C4-2B (cell line): ENCODE results near the gene PTOV1.
A peak's percentile ranks its signal among the peaks of the same experiment; 100 is the strongest.

ENCODE experiments used
- H3K27ac ChIP-seq: fragments of 450-650 bp; 2 replicates; pipeline ENCODE4 v1.5.1; 2017
- ZFX ChIP-seq: fragments of 450-650 bp; IDR thresholded peaks from 2 replicates; pipeline ENCODE4 v1.6.1; 2017
- TF ChIP-seq, protein P1 (sequence below): fragments of 450-650 bp; conservative IDR thresholded peaks from 2 replicates; pipeline ENCODE4 v1.5.1; 2017; ENCODE audit warnings: mild to moderate bottlenecking

PTOV1 gene

DNA sequence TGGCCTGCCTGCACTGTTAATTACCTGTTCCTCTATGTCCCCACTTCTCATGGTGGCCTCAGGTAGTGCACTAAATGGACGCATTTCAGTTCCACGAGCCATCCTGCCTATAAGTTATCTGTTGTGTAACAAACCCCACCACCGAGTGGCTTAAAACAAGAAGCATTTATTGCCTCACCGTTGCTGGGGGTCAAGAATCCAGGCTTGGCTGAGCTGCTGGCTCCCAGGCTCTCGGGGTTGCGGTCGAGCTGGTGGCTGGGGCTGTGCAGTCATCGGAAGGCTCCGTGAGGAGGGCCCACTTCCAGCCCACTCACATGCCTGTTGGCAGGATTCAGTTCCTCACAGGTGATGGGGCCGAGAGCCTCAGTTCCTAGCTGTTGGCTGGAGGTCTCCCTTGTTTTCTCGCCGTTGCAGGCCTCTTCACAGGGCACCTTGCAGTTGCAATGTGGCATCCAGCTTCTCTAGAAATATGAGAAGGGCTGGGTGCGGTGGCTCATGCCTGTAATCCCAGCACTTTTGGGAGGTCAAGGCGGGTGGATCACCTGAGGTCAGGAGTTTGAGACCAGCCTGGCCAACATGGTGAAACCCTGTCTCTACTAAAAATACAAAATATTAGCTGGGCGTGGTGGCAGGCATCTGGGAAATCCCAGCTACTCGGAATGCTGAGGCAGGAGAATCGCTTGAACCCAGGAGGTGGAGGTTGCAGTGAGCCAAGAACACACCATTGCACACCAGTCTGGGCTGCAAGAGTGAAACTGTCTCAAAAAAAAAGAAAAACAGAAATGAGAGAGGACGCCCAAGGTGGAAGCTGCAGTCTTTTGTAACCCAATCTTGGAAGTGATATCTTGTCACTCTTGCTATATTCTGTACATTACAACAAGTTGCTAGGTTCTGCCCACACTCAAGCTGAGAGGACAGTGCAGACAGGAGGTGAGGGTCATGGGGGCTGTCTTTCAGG is 6.5 kb upstream of the PTOV1 start:
- no peak overlapping the region for H3K27ac ChIP-seq
- TF ChIP-seq, protein P1, sequence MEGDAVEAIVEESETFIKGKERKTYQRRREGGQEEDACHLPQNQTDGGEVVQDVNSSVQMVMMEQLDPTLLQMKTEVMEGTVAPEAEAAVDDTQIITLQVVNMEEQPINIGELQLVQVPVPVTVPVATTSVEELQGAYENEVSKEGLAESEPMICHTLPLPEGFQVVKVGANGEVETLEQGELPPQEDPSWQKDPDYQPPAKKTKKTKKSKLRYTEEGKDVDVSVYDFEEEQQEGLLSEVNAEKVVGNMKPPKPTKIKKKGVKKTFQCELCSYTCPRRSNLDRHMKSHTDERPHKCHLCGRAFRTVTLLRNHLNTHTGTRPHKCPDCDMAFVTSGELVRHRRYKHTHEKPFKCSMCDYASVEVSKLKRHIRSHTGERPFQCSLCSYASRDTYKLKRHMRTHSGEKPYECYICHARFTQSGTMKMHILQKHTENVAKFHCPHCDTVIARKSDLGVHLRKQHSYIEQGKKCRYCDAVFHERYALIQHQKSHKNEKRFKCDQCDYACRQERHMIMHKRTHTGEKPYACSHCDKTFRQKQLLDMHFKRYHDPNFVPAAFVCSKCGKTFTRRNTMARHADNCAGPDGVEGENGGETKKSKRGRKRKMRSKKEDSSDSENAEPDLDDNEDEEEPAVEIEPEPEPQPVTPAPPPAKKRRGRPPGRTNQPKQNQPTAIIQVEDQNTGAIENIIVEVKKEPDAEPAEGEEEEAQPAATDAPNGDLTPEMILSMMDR: no peak
- TF ChIP-seq ZFX: no peak

- TF ChIP-seq, protein P1: no peak
- no peak for TF ChIP-seq ZFX
- no peak overlapping the region for H3K27ac ChIP-seq
These were observed 5.5 kb upstream of the PTOV1 start for GRCh38 chr19:49845414-49845813.

DNA sequence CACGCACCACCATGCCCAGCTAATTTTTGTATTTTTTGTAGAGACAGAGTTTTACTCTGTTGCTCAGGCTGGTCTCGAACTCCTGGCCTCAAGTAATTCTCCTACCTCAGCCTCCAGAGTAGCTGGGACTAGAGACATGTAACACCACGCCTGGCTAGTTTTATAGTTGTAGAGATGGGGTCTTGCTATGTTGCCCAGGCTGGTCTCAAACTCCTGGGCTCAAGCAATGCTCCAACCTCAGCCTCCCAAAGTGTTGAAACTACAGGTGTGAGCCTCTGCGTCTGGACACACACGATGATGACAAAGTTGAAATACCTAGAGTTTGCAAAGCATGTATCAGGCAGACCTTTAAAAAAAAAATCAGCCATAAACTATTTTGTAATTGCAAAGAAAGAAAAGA is 4.6 kb upstream of the PTOV1 start:
- no peak overlapping the region for H3K27ac ChIP-seq

DNA sequence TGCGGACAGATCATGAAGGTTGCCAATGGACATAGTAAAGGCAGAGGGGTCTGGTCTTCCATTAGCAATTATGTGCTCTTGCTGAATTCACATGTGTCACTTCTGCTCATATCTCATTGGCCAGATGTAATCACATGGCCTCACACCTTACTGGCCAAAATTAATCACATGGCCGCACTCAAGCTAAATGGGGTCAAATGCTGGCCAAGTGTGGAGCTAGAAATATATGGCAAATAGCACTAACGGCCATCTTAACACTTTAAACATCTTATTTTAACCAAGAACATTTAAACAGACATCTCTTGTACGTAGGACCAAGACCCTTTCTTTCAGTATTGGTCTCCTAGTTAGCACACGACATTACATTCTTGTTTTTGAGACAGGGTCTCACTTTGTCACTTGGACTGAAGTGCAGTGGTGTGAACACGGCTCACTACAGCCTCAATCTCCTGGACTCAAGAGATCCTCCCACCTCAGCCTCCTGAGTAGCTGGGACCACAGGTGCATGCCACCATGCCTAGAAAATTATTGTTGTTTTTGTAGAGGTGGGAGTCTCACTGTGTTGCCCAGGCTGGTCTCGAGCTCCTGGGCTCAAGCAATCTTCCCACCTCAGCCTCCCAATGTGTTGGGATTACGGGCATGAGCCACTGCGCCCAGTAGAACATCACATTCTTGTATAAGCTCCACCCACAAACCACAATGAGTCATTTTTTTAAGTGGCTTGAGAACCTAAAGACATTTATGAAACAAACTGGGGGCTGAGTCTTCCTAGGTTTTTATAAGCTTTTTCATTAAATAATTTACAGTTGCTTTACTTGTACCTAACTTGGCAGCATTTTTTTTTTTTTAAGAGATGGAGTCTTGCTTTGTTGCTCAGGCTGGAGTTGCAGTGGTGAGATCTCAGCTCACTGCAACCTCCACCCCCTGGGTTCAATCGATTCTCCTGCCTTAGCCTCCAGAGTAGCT is 2.9 kb upstream of the PTOV1 start:
- no peak overlapping the region for H3K27ac ChIP-seq
- no peak for TF ChIP-seq ZFX
- TF ChIP-seq, protein P1: no peak

More for the DNA sequence above, 4.6 kb upstream of the PTOV1 start:
- no peak for TF ChIP-seq ZFX
- TF ChIP-seq, protein P1: no peak

DNA sequence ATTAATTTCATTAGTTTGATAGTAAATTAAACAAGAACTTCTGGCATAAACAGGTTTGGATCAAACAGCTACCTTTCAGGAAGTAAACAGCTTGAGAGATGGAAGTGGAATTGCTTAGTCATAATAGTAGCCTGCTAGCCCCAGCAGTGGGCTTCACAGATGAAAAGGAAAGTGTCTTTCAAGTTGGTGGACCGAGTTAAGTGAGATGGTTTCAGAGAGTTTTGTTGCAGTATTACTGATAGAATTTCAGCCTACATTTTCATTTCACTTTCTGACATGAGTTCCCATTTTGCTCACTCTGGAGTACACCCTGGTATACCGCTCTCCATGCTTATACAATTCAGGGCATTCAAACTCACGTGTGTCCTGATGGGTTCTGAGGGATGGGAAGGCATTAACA is 2.0 kb upstream of the PTOV1 start:
- H3K27ac ChIP-seq: no peak overlapping the region
- TF ChIP-seq, protein P1: no peak
- TF ChIP-seq ZFX: no peak

DNA sequence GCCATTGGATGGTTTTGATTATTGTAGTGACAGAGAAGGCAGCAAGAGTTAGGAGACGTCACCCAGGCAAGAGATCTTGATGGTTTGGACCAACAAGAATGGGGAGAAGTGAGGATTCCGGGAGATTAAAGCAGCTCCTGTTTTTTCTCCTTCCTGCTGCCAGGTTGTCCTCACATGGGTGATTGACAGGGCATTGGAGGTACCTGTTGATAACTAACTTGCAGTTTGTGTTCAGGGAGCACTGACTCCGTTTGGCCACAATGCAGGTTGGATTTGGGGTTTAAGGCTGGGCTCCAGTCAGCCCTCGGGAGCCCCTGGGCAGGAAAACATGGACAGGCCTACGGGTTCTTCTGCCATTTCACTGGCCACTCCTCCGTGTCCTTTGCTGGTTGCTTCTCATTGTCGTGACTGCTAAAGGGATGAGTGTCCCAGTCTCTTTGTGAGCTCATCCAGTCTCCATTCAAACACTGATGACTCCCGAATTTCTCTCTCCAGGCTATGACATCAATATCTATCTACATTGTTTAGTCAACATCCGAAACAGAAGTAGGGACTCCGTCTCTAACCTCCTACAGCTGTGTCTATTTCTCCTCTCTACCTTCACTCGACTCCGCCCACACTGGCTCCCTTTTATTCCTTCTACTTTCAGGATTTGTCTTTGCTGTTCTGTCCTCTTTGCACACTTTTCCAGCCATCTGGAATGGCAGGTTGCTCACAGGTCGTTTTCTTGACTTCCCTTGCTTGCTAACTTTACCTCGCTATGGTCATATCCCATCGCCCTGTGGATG is 1.3 kb upstream of the PTOV1 start:
- H3K27ac ChIP-seq: peak overlapping the region; percentile 93
- TF ChIP-seq, protein P1: no peak
- no peak for TF ChIP-seq ZFX
